Measurements from ENCODE around the gene RANBP10. TPM values are rescaled to one million over a fixed set of nuclear protein-coding genes. Genes with fewer than 3 reads are reported as not detected.

The RANBP10 gene
- total and polyA plus RNA-seq, 2 of the 8 experiments (the other 6 are each of a cell fraction or from before 2014, with no cell fraction given): 14.2 to 16.8 TPM

GRCh38 chr16:67702130-67702529 lies 104.2 kb downstream of the RANBP10 start:
- no peak overlapping the region for H3K4me2 ChIP-seq (ENCODE audit: insufficient read depth in 1 of 2, low read depth in 2 of 2, low read length in 2 of 2)
- CTCF ChIA-PET (ENCODE audit: partially characterized antibody): interaction anchor here (0.6 to 1.2 kb wide), 2 partner anchors 15 to 29 kb away, joined by 3 to 4 read pairs; no protein-coding TSS in a partner anchor
- H2AFZ ChIP-seq (ENCODE audit: low read length): no peak overlapping the region
- DNase-seq (ENCODE audit: low read depth in 1 of 2, low spot score in 2 of 2) (no peak), FAIRE-seq (no peak)
- H3K79me1 ChIP-seq (ENCODE audit: low read depth, low read length): peaks cover 7% of the 10 kb centered on the region; the same call in 1 of the 2 replicates
- no peak overlapping the region for H3K27ac ChIP-seq (ENCODE audit: low read depth, low read length)
- H3K9me3 ChIP-seq (ENCODE audit: insufficient read depth in 2 of 2, low read depth in 1 of 2, low read length in 1 of 2): peaks cover 0 to 4% of the 10 kb centered on the region in 2 experiments; a peak in 1 of 4 replicates
- peaks cover 0 to 3% of the 10 kb centered on the region in 2 experiments for H4K20me1 ChIP-seq (replicated peaks in 1 of 2; ENCODE audit: control insufficient read depth in 1 of 2, insufficient read depth in 2 of 2, low read length in 2 of 2)
- H3K79me2 ChIP-seq (ENCODE audit: control insufficient read depth in 1 of 2, insufficient read depth in 2 of 2, low read length in 2 of 2): peaks cover 0 to 30% of the 10 kb centered on the region in 2 experiments; a peak in 2 of 4 replicates
- no peak overlapping the region for H2BK5ac ChIP-seq (ENCODE audit: low read depth, low read length)
- POLR2A ChIA-PET (ENCODE audit: partially characterized antibody): interaction anchor here (0.6 to 0.7 kb wide), 3 partner anchors 19 to 285 kb away, joined by 3 to 4 read pairs (median 3); partner anchors contain the start of gene PSKH1
- H3K4me3 ChIP-seq (ENCODE audit: extremely low read depth in 1 of 4, insufficient read depth in 2 of 4, low read depth in 3 of 4, low read length in 4 of 4): no peak overlapping the region
- no peak overlapping the region for H4K91ac ChIP-seq (replicated peaks; ENCODE audit: insufficient read length, low read length)
- no peak overlapping the region for H4K5ac ChIP-seq (ENCODE audit: insufficient read length, low read depth, low read length)
- H2AK5ac ChIP-seq (ENCODE audit: low read depth, low read length): no peak overlapping the region
- H2BK120ac ChIP-seq (replicated peaks; ENCODE audit: low read depth, low read length): no peak overlapping the region
- H2BK15ac ChIP-seq (ENCODE audit: low read length): no peak overlapping the region
- H3K18ac ChIP-seq (ENCODE audit: extremely low read depth, low read length): no peak overlapping the region
- H3K23me2 ChIP-seq (ENCODE audit: low read depth, low read length): no peaks in the 10 kb centered on the region
- H4K8ac ChIP-seq (ENCODE audit: extremely low read depth, insufficient read depth, low read length): no peak overlapping the region
- H3K56ac ChIP-seq (replicated peaks; ENCODE audit: insufficient read length, low read depth, low read length): no peak overlapping the region
- H3K36me3 ChIP-seq (ENCODE audit: control insufficient read depth in 2 of 4, insufficient read depth in 4 of 4, low read length in 3 of 4): peaks cover 0 to 3% (median 0%) of the 10 kb centered on the region in 4 experiments; a peak in 1 of 8 replicates
- 87% methylated on average over 4 of the region's 4 CpGs; no CpG with 5 or more reads in 1 of the 2 experiments for WGBS, 2 experiments (ENCODE audit: extremely low coverage in 1 of 2, insufficient coverage in 1 of 2, insufficient read length in 1 of 2, insufficient replicate concordance in 2 of 2, low coverage in 1 of 2, low lambda C conversion rate in 2 of 2, missing lambda C conversion rate in 1 of 2)
- H3K27me3 ChIP-seq (replicated peaks in 1 of 4; ENCODE audit: control insufficient read depth in 3 of 4, extremely low read depth in 1 of 4, insufficient read depth in 3 of 4, low read length in 3 of 4): no peaks in the 10 kb centered on the region
- H3K23ac ChIP-seq (ENCODE audit: insufficient read length): no peak overlapping the region
- no peak overlapping the region for H2BK20ac ChIP-seq (ENCODE audit: low read length)
- H3K4me1 ChIP-seq (replicated peaks in 1 of 4; ENCODE audit: control insufficient read depth in 3 of 4, insufficient read depth in 4 of 4, low read length in 3 of 4): peaks cover 0 to 3% (median 2%) of the 10 kb centered on the region in 4 experiments; a peak in 1 of 7 replicates
- H3K4ac ChIP-seq (replicated peaks; ENCODE audit: insufficient read length, low read depth, low read length): no peak overlapping the region
- no peak overlapping the region for H2BK12ac ChIP-seq (ENCODE audit: low read depth, low read length)
- H3K14ac ChIP-seq (ENCODE audit: insufficient read length): no peak overlapping the region
- H3K9ac ChIP-seq (replicated peaks in 1 of 4; ENCODE audit: extremely low read depth in 1 of 4, low read depth in 3 of 4, low read length in 3 of 4): no peak overlapping the region
- TF ChIP-seq JUN (IDR thresholded peaks at IDR 0.05; ENCODE audit: low read depth, low read length) (no peak), CHD2 (IDR thresholded peaks at IDR 0.05; ENCODE audit: low read length) (no peak), SUZ12 (IDR thresholded peaks at IDR 0.05; ENCODE audit: low read length) (no peak), BACH1 (IDR thresholded peaks at IDR 0.05; ENCODE audit: low read length) (no peak), EZH2 (IDR thresholded peaks at IDR 0.05; ENCODE audit: low read depth, low read length, severe bottlenecking) (no peak), CHD1 (IDR thresholded peaks at IDR 0.05; ENCODE audit: low read depth, low read length) (no peak), TCF12 (IDR thresholded peaks at IDR 0.05; ENCODE audit: low read depth, low read length) (no peak), MAFK (IDR thresholded peaks at IDR 0.05; ENCODE audit: low read depth, low read length) (no peak), SP2 (IDR thresholded peaks at IDR 0.05; ENCODE audit: low read length) (no peak), POLR2AphosphoS5 (IDR thresholded peaks at IDR 0.05; ENCODE audit: low read depth, low read length) (no peak), HDAC2 (IDR thresholded peaks at IDR 0.05; ENCODE audit: borderline replicate concordance in 1 of 2, low read depth in 2 of 2, low read length in 2 of 2) (no peak), SP4 (IDR thresholded peaks at IDR 0.05; ENCODE audit: low read length) (no peak), CBX5 (IDR thresholded peaks at IDR 0.05; ENCODE audit: low read depth, low read length) (no peak), BRCA1 (IDR thresholded peaks at IDR 0.05; ENCODE audit: low read depth, low read length) (no peak), RXRA (IDR thresholded peaks at IDR 0.05; ENCODE audit: insufficient read depth, low read depth, low read length) (no peak)
